ENCODE results near the gene AMHR2.
"Not testable (repeated sequence)": the region's sequence is repeated elsewhere in the genome, so short reads cannot be mapped to it uniquely, and the experiment has no call there.

The AMHR2 gene

GRCh38 chr12:53389702-53390101, 34.0 kb upstream of the AMHR2 start:
- TF ChIP-seq CTCF (IDR thresholded peaks at IDR 0.05; ENCODE audit: low read depth, low read length, missing control alignments), result no peak
- in situ Hi-C loops (cut with HindIII; ENCODE audit: low sequenced_read_pairs), result no loop called here
- no peak overlapping the region for H3K4me3 ChIP-seq (ENCODE audit: low read depth, low read length)

GRCh38 chr12:53391724-53392123, 31.9 kb upstream of the AMHR2 start:
- TF ChIP-seq CTCF (IDR thresholded peaks at IDR 0.05; ENCODE audit: low read depth, low read length, missing control alignments), result no peak
- in situ Hi-C loops (cut with HindIII; ENCODE audit: low sequenced_read_pairs), result no loop called here
- H3K4me3 ChIP-seq (ENCODE audit: low read depth, low read length), result no peak overlapping the region
- no peak for DNase-seq (ENCODE audit: low read depth)

More at GRCh38 chr12:53389702-53390101, 34.0 kb upstream of the AMHR2 start:
- DNase-seq (ENCODE audit: low read depth), result no peak

- no peak for DNase-seq (ENCODE audit: low read depth)
- in situ Hi-C loops (cut with HindIII; ENCODE audit: low sequenced_read_pairs), result no loop called here
- H3K4me3 ChIP-seq (ENCODE audit: low read depth, low read length), result no peak overlapping the region
- TF ChIP-seq CTCF (IDR thresholded peaks at IDR 0.05; ENCODE audit: low read depth, low read length, missing control alignments), result no peak
These were observed 23.8 kb upstream of the AMHR2 start for GRCh38 chr12:53399896-53400295.

- H3K4me3 ChIP-seq (ENCODE audit: low read depth, low read length); in situ Hi-C loops (cut with HindIII; ENCODE audit: low sequenced_read_pairs); DNase-seq (ENCODE audit: low read depth): not testable (repeated sequence)
These were observed 21.3 kb upstream of the AMHR2 start for GRCh38 chr12:53402351-53402750.

- DNase-seq (ENCODE audit: low read depth), result no peak
- in situ Hi-C loops (cut with HindIII; ENCODE audit: low sequenced_read_pairs), result no loop called here
- TF ChIP-seq CTCF (IDR thresholded peaks at IDR 0.05; ENCODE audit: low read depth, low read length, missing control alignments), result no peak
- H3K4me3 ChIP-seq (ENCODE audit: low read depth, low read length), result no peak overlapping the region
These were observed 20.8 kb upstream of the AMHR2 start for GRCh38 chr12:53402871-53403270.

DNA sequence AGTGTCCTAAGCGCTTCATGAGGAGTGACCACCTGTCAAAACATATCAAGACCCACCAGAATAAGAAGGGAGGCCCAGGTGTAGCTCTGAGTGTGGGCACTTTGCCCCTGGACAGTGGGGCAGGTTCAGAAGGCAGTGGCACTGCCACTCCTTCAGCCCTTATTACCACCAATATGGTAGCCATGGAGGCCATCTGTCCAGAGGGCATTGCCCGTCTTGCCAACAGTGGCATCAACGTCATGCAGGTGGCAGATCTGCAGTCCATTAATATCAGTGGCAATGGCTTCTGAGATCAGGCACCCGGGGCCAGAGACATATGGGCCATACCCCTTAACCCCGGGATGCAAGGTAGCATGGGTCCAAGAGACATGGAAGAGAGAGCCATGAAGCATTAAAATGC, 12.7 kb upstream of the AMHR2 start:
- no peak for TF ChIP-seq CTCF (IDR thresholded peaks at IDR 0.05; ENCODE audit: low read depth, low read length, missing control alignments)
- H3K4me3 ChIP-seq (ENCODE audit: low read depth, low read length), result no peak overlapping the region
- DNase-seq (ENCODE audit: low read depth), result no peak
- in situ Hi-C loops (cut with HindIII; ENCODE audit: low sequenced_read_pairs), result no loop called here

DNA sequence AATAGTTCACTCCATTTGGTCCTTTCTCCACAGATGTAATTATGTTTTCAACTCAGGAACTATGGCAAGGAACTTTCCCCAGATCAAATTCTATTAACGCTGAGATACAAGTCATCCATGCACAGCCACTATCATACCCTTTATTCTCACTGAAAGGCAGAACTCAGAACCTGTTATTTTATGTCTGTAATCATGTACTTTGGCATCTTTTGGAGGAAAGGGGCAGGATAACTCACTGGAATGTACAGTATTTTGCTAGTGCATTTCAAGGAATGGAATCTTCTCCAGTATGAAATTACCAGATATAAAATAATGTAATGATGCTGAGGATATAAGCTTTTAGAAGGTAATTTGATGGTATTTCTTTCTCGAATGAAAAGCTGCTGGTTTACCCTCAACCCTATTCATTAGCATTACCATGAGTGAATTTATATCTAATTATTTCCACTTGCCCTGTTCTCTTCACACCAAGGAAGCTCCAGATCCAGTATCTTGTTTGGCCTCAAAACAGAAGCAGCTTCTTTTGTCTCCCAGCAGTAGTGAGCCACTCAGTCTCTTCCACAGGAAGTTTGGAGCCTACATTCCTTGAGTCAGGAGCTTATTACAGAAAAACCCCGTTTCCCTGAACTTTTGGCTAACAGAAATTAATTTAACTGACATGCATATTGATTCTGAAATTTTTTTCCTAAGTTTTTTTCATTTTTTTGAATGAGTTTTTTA, 10.0 kb upstream of the AMHR2 start:
- no peak overlapping the region for H3K4me3 ChIP-seq (ENCODE audit: low read depth, low read length)
- TF ChIP-seq CTCF (IDR thresholded peaks at IDR 0.05; ENCODE audit: low read depth, low read length, missing control alignments), result no peak
- DNase-seq (ENCODE audit: low read depth), result no peak
- in situ Hi-C loops (cut with HindIII; ENCODE audit: low sequenced_read_pairs), result no loop called here
